Mesendoderm (in vitro differentiated cells): Measurements from ENCODE around the gene ATP2C2.

Source experiments
- DNase-seq: peaks from one replicate; pipeline ENCODE4 v3.0.0; 2013
- H2AK5ac ChIP-seq: 2 replicates; pipeline ENCODE4 v1.6.1; 2013; ENCODE audit warnings: low read length, inconsistent platforms
- H2BK120ac ChIP-seq: 2 replicates; pipeline ENCODE4 v1.6.1; 2013; ENCODE audit warnings: low read depth, mild to moderate bottlenecking, low read length, moderate library complexity, mixed read lengths
- H2BK15ac ChIP-seq: replicated peaks from 2 replicates; pipeline ENCODE4 v1.6.1; 2013; ENCODE audit warnings: low read depth, mild to moderate bottlenecking, moderate library complexity
- H2BK5ac ChIP-seq: 2 replicates; pipeline ENCODE4 v1.6.1; 2013; ENCODE audit warnings: low read length, inconsistent platforms
- H3K18ac ChIP-seq: 2 replicates; pipeline ENCODE4 v1.6.1; 2013; ENCODE audit warnings: mild to moderate bottlenecking, low read length, mixed read lengths
- H3K23ac ChIP-seq: one replicate; pipeline ENCODE4 v1.6.1; 2013; ENCODE audit warnings: low read length
- H3K27ac ChIP-seq: 2 replicates; pipeline ENCODE4 v1.5.1; 2013; ENCODE audit warnings: low read depth, mild to moderate bottlenecking, inconsistent platforms, low read length, moderate library complexity
- H3K27me3 ChIP-seq: 2 replicates; pipeline ENCODE4 v1.6.1; 2013; ENCODE audit warnings: low read length, control low read depth, mild to moderate bottlenecking, inconsistent platforms; ENCODE audit not compliant: insufficient read depth, poor library complexity
- H3K36me3 ChIP-seq: 2 replicates; pipeline ENCODE4 v1.6.1; 2013; ENCODE audit warnings: low read length, inconsistent platforms; ENCODE audit not compliant: control insufficient read depth, insufficient read depth
- H3K4ac ChIP-seq: one replicate; pipeline ENCODE4 v1.6.1; 2013; ENCODE audit warnings: low read depth, mild to moderate bottlenecking, low read length, moderate library complexity
- H3K4me1 ChIP-seq: 2 replicates; pipeline ENCODE4 v1.6.1; 2013; ENCODE audit warnings: low read depth, low read length, inconsistent platforms; ENCODE audit not compliant: control insufficient read depth
- H3K4me2 ChIP-seq: 2 replicates; pipeline ENCODE4 v1.6.1; 2013; ENCODE audit warnings: low read length
- H3K4me3 ChIP-seq: 2 replicates; pipeline ENCODE4 v1.5.1; 2013; ENCODE audit warnings: mild to moderate bottlenecking, low read length
- H3K56ac ChIP-seq: one replicate; pipeline ENCODE4 v1.6.1; 2013; ENCODE audit warnings: low read length
- H3K79me1 ChIP-seq: 2 replicates; pipeline ENCODE4 v1.6.1; 2013; ENCODE audit warnings: low read length, inconsistent platforms
- H3K79me2 ChIP-seq: 2 replicates; pipeline ENCODE4 v1.6.1; 2013; ENCODE audit warnings: mild to moderate bottlenecking, low read length; ENCODE audit not compliant: control insufficient read depth, insufficient read depth
- H3K9ac ChIP-seq: 2 replicates; pipeline ENCODE4 v1.6.1; 2013; ENCODE audit warnings: low read length, inconsistent platforms
- H4K5ac ChIP-seq: one replicate; pipeline ENCODE4 v1.6.1; 2013; ENCODE audit warnings: low read length
- H4K8ac ChIP-seq: one replicate; pipeline ENCODE4 v1.6.1; 2013; ENCODE audit warnings: low read depth, mild to moderate bottlenecking, control low read depth, low read length, moderate library complexity
- WGBS: extraction: QIAGEN DNeasy Blood & Tissue Kit; methylation state at CpG from one replicate; pipeline ENCODE4 v1.1.7; 2013; ENCODE audit warnings: low lambda C conversion rate, missing lambda C conversion rate; ENCODE audit not compliant: insufficient coverage; ENCODE audit errors: extremely low coverage; 5-methylcytosine and 5-hydroxymethylcytosine counted together

The ATP2C2 gene

DNA sequence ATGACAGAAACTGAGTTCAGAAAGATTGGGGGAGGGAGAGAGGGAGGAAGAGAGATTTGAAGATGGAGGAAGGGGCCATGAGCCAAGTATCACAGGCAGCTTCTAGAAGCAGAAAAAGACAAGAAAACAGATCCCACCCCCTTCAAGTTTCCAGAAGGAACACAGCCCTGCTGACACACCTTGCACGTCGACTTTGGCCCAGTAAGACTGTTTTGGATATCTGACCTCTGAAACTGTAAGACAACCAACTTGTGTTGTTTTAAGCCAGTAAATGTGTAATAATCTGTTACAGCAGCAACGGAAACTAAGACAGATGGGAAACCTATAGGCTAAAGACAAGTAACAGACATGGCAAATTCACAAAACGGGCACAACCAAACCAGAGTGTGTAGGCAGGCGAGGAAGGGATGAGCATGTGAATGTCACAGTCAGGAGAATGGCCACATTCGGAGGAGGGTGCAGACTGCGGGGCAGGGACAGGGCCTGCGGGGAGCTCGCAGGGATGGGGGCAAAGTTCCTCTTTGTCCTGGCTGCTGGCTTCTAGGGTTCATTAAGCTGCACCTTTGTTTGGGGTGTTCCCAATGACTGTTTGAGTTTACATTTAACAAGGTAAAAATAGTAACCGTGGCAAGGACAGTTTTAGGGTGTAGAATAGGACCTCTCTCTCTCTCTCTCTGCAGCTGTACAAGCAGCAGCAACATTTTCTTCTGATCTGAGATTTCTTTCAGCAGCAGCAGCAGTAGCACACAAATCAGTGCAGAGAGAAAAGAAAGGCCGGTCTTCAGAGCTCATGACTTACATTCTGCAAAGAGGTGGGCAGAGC lies 18.3 kb upstream of the ATP2C2 start:
- Histone ChIP-seq H3K23ac (no peak overlapping the region), H3K4ac (no peak overlapping the region), H2BK5ac (no peak overlapping the region), H2BK15ac (no peak overlapping the region), H2AK5ac (no peak overlapping the region), H3K9ac (no peak overlapping the region), H3K27me3 (no peaks in the 10 kb centered on the region), H3K27ac (no peak overlapping the region), H2BK120ac (no peak overlapping the region), H3K4me2 (no peak overlapping the region), H3K4me3 (no peak overlapping the region), H3K4me1 (no peaks in the 10 kb centered on the region), H3K79me2 (no peaks in the 10 kb centered on the region), H3K18ac (no peak overlapping the region), H3K36me3 (no peaks in the 10 kb centered on the region), H3K56ac (no peak overlapping the region), H4K5ac (no peak overlapping the region), H4K8ac (no peak overlapping the region), H3K79me1 (no peaks in the 10 kb centered on the region)
- DNase-seq, result no peak
- no CpG with 5 or more reads among the region's 11 CpGs for WGBS

DNA sequence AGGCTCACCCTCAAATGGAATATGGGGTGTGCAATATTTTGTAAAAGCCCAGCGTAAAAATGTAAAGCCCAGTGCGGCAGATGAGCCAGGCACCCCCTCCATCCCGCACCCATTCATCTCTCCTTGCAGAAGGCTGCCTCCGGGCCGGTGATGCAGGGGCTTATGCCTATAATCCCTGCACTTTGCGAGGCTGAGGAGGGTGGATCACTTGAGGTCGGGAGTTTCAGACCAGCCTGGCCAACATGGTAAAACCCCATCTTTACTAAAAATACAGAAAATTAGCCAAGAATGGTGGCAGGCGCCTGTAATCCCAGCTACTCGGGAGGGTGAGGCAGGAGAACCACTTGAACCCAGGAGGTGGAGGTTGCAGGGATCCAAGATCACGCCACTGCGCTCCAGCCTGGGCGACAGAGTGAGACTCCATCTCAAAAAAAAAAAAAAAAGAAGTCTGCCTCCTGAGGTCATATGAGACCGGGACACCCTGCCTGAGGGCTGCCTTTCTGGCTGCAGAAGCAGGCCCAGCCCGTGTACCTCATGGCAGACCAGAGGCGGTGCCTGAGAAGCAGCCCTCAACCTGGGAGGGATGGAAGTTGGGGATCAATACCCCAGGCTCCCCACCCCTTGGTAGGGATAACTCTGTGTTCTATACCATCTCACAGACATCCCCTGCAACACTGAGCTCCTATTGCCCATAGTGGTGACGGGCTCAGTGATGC lies 17.5 kb upstream of the ATP2C2 start:
- Histone ChIP-seq H3K27me3 (no peaks in the 10 kb centered on the region), H2BK15ac (no peak overlapping the region), H4K8ac (no peak overlapping the region), H3K4me3 (no peak overlapping the region), H2AK5ac (no peak overlapping the region), H3K4me2 (no peak overlapping the region), H3K56ac (no peak overlapping the region), H3K4ac (no peak overlapping the region), H4K5ac (no peak overlapping the region), H3K9ac (no peak overlapping the region), H2BK5ac (no peak overlapping the region), H3K36me3 (no peaks in the 10 kb centered on the region), H3K18ac (no peak overlapping the region), H3K79me1 (no peaks in the 10 kb centered on the region), H3K23ac (no peak overlapping the region), H3K79me2 (no peaks in the 10 kb centered on the region), H3K4me1 (no peaks in the 10 kb centered on the region), H2BK120ac (no peak overlapping the region), H3K27ac (no peak overlapping the region)
- no CpG with 5 or more reads among the region's 16 CpGs for WGBS
- no peak for DNase-seq

DNA sequence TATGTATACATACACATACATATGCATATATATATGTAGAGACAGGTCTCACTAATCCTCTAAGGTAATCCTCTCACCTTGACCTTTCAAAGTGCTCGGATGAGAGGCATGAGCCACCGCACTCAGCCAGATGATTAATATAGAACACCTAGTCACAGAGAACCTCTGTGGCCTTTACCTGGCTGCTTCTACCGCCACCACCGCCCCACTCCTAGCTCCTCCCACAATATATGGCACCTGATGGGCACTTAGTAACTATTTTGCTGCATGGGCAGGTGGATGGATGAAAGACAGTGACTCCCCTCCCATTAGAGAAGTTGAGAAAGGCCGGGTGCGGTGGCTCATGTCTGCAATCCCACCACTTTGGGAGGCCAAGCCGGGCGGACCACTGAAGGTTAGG lies 16.7 kb upstream of the ATP2C2 start:
- Histone ChIP-seq H3K56ac (no peak overlapping the region), H4K5ac (no peak overlapping the region), H3K27ac (no peak overlapping the region), H3K18ac (no peak overlapping the region), H4K8ac (no peak overlapping the region), H3K4me2 (no peak overlapping the region), H3K36me3 (no peaks in the 10 kb centered on the region), H3K9ac (no peak overlapping the region), H3K79me1 (no peaks in the 10 kb centered on the region), H3K23ac (no peak overlapping the region), H3K4me3 (no peak overlapping the region), H3K79me2 (no peaks in the 10 kb centered on the region), H2BK5ac (no peak overlapping the region), H3K27me3 (no peaks in the 10 kb centered on the region), H3K4ac (no peak overlapping the region), H2BK120ac (no peak overlapping the region), H2AK5ac (no peak overlapping the region), H3K4me1 (no peaks in the 10 kb centered on the region), H2BK15ac (no peak overlapping the region)
- no peak for DNase-seq
- no CpG with 5 or more reads among the region's 8 CpGs for WGBS

DNA sequence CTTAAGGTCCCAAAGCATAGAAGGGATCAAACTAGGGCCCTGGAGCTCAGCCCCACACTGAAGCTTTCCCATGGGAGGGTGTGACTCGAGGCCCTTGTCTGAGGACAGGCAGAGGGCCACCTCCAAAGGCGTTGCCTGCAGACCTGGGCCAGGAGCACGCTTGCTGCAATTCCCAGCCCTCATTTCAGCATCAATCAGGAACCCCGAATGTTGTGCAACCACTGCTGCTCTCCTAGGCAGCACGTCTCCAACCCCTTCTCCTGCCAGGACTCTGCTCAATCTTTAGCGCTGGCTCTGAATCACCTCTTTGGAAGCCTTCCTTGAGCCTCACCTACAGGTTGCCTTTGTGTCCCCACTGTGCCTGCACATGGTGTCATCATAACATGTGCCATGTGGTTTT lies 14.0 kb upstream of the ATP2C2 start:
- H3K27ac ChIP-seq, result no peak overlapping the region
- no peaks in the 10 kb centered on the region for H3K4me1 ChIP-seq
- H3K56ac ChIP-seq, result no peak overlapping the region
- H3K9ac ChIP-seq, result no peak overlapping the region
- H3K36me3 ChIP-seq, result no peaks in the 10 kb centered on the region
- WGBS, result no CpG with 5 or more reads among the region's 6 CpGs
- no peak overlapping the region for H2BK120ac ChIP-seq
- no peaks in the 10 kb centered on the region for H3K79me2 ChIP-seq
- DNase-seq, result no peak
- H3K23ac ChIP-seq, result no peak overlapping the region
- no peak overlapping the region for H3K18ac ChIP-seq
- H3K4ac ChIP-seq, result no peak overlapping the region
- no peak overlapping the region for H2BK15ac ChIP-seq
- no peaks in the 10 kb centered on the region for H3K27me3 ChIP-seq
- no peak overlapping the region for H4K5ac ChIP-seq
- H4K8ac ChIP-seq, result no peak overlapping the region
- H3K4me3 ChIP-seq, result no peak overlapping the region
- no peaks in the 10 kb centered on the region for H3K79me1 ChIP-seq
- no peak overlapping the region for H2AK5ac ChIP-seq
- no peak overlapping the region for H2BK5ac ChIP-seq
- H3K4me2 ChIP-seq, result no peak overlapping the region

DNA sequence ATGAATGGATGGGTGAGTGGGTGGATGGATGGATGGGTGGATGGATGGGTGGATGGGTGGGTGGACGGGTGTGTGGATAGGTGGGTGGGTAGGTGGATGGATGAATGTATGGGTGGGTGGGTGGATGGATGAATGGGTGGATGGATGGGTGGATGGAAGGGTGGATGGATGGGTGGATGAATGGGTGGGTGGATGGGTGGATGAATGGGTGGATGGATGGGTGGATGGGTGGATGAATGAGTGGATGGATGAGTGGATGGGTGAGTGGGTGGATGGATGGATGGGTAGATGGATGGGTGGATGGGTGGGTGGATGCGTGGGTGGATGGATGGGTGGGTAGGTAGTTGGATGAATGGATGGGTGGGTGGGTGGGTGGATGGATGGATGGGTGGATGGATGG lies 13.2 kb upstream of the ATP2C2 start:
- WGBS, result 100% methylated on average over 1 of the region's 2 CpGs
- no peak overlapping the region for H3K4ac ChIP-seq
- no peak overlapping the region for H2BK5ac ChIP-seq
- no peak overlapping the region for H3K4me3 ChIP-seq
- H2AK5ac ChIP-seq, result no peak overlapping the region
- H3K27me3 ChIP-seq, result no peaks in the 10 kb centered on the region
- H3K56ac ChIP-seq, result no peak overlapping the region
- no peaks in the 10 kb centered on the region for H3K4me1 ChIP-seq
- H4K8ac ChIP-seq, result no peak overlapping the region
- no peak overlapping the region for H3K18ac ChIP-seq
- H3K79me1 ChIP-seq, result no peaks in the 10 kb centered on the region
- no peak overlapping the region for H3K4me2 ChIP-seq
- H3K36me3 ChIP-seq, result no peaks in the 10 kb centered on the region
- no peak overlapping the region for H3K23ac ChIP-seq
- no peak for DNase-seq
- H2BK120ac ChIP-seq, result no peak overlapping the region
- no peak overlapping the region for H2BK15ac ChIP-seq
- no peaks in the 10 kb centered on the region for H3K79me2 ChIP-seq
- H3K9ac ChIP-seq, result no peak overlapping the region
- H4K5ac ChIP-seq, result no peak overlapping the region
- H3K27ac ChIP-seq, result no peak overlapping the region
